GM19324 (cell line): Measurements from ENCODE around the gene MAPKAPK2.
A peak's percentile ranks its signal among the peaks of the same experiment; 100 is the strongest.
"Not testable (repeated sequence)": the region's sequence is repeated elsewhere in the genome, so short reads cannot be mapped to it uniquely, and the experiment has no call there.

Experiments used
- ATAC-seq: cut with Tn5 transposase; IDR thresholded peaks from one replicate; pipeline ENCODE4 v1.9.1; 2021; ENCODE audit warnings: mild to moderate bottlenecking, moderate library complexity; ENCODE audit not compliant: unreplicated experiment, low FRiP score

The MAPKAPK2 gene

DNA sequence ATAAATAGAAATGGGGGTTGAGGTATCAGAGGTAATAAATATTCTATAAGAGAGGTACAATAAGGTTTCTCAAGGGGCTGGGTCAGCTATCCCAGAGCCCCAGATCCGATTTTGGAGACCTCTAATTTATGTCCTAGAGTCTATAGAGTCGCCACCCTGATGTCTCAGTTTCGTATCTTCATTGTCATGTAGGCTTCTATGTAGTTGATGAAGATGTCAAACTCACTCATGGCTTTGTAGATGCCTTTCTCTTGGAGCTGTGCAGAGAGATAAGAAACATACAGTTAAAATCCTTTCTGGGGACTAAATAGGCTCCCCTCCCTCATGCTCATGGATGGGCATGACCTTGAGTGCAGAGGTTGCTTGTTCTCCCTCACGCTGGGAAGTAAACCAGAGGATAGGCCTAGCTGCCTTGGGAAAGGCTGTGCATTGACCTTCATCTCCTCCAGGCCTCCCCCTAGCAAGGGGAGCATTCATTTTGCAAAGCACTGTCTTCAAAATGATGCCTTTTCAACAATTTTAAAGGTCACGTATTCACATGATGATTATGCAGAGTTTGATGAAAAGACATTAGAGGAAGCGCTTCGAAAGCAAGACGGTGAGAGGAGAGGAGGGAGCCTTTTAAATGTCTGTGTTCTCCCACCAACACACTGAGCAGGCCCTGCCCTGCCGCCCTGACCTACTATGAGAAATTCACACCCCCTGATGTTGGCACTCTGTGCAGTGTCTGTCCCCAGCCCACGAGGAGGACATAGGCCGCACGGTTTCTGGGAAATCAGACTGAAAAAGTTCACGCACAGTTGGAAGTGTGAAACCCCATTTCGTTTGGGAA lies 84.0 kb downstream of the MAPKAPK2 start:
- ATAC-seq: peak; percentile 15

DNA sequence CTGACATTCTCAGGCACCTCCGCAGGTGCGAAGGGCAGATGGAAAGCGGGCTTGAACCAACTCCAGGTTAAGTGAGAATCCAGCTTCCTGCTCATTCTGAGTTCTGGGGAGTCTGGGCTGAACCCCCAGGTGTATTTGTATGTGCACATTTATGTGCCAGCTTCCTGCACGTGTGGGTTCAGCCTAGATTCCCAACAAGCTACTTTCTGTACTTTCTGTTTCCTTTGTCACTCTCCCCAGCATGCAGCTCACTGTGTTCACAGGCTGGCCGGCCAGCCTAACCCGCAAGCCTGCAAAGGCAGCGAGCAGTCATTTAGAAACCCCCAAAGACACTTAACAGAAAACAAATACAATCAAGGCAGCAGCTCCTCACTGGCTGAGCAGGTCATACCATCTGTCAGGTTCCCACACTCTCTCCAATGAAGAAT lies 84.6 kb downstream of the MAPKAPK2 start:
- ATAC-seq: peak; percentile 45

DNA sequence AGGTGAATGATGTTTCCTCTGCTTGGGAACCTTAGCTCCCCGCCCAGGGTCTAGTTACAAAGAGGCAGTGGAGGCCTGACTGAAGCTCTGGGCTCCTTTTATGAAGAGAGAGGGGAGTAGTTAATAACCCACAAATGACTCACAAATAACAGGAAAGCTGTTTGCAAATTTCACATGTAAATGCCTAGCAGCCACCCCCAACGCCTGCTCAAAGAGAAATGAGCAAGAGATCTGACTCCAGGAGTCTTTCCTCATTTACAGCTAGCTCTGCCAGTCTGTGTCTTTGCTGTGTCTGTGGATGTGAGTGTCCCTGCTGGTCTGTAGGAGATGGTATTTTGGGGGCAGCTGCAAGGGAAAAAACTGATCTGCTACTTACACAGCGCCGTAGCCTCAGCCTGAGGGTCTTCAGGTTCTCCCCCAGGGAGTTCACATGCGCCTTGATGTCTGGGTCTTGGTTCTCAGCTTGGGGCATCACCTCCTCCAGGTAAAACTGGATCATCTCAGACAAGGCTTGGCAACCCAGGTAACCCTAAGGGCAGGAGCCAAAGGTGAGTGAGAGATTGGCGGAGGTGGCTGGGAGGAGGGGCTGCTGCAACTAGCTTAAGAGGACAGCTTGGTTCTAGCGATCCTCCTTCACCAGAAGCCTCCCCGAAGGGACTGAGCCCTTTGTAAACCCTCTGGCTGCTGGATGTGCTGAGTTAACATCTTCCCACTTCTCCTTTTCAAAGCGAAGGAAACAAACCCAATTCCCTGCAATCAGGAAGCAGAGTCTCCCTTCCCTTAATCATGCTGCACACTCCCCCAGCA lies 86.0 kb downstream of the MAPKAPK2 start, which contains the start of gene IL19:
IL19 (plus strand) TSS at position 243 of the 807 bp plus-strand sequence. CDS start 65,890 bp downstream, outside the sequence.
- ATAC-seq: no peak

DNA sequence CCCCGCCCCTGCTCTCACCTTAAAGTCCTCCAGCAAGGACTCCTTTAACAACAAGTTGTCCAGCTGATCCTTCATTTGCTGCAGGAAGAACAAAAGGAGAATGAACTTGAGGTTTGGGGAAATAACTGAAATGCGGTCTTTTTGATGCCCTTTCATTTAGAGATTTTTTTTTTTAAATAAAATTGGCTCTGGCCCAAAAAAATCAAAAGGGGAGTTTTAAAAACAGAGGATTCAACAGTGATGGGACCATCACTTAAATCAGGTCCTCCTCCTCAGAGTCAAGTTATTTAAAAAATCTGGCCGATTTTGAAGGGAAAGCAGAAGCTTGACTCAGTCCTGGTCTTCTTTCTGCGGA lies 86.6 kb downstream of the MAPKAPK2 start:
- ATAC-seq: no peak

DNA sequence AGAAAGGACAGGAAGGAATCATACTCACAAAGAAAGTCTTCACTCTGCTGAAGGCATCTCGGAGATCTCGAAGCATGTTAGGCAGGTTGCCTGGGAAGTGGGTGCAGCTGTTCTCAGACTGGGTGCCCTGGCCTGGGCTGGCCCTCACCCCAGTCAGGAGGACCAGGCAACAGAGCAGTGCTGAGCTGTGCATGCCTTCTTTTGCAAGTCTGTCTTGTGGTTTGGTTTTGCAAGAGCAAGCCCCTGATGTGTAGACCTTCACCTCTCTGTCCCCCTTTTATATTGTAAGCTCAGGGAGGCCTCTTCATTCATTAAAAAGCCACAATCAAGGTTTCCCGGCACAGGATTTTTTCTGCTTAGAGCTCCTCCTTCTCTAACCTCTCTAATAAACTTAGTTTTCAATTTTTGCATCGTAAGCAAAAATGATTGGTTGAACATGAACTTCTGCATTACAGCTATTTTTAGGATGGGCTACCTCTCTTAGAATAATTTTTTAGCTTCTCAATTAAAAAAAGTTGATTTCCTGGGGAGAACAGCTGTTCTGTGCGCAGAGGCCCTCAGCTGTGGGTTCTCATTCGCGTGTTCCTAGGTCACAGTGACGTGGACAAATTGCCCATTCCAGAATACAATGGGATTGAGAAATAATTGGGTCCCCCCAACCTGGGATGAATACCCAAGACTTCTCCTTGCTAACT lies 87.7 kb downstream of the MAPKAPK2 start, which contains the start of gene IL10:
IL10 (minus strand) TSS at position 252 of the 695 bp plus-strand sequence; CDS start at position 193, 59 bp downstream.
- ATAC-seq: no peak

DNA sequence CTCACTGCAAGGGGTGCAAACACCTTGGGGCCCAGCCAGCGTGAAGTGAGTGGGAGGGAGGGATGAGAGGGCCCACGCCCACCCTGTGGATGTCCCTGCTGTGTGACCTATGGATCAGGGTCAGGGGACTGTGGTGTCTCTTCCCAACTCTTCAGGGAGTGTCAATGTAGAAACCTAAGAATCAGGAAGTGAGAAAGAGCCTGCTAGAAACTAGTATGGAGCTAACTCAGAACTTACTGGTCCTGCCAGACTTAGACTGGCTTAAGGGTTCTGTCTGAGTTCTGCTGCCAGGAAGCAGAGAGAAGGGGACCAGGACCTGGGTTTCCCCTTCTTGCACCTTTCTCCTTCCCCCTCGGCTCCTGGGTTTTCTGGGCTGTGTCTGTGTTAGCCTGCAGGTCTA lies 89.4 kb downstream of the MAPKAPK2 start:
- ATAC-seq: no peak

DNA sequence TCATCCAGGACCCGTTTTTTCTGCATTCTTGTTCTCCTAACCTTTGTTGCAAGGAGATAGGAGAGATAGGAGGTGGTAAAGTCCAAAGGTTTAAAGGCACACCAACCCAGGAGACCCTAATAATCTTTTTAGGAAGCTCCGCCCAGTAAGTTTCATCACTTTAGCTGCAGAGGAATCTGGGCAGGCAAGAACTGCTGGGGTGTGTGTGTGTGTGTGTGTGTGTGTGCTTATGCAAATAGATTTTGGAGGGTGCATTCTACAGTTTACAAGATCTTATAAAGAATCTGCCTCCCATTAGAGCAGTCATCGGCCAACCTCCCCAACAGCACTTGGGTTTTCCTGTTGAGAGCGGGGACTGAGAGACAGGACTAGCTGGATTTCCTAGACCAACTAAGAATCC lies 91.5 kb downstream of the MAPKAPK2 start:
- ATAC-seq: no peak

DNA sequence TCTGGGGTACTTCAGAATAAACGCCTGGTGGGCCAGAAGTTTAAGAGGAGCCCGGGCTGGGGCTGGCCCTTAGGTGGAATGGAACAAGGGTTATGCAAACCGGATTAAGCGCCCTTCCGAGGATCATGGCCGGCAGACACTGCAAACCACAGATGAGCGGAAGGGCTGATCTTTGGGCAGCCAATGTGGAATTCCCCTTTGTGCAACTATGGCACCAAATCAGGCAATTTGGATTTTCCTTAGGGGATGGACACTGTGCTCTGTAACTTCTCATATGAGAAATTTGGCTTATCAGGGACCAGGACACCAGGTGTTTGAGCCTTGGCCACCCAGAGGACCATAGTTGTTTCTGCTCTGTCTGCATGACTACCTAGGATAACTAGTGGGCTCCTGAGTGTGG lies 93.3 kb downstream of the MAPKAPK2 start:
- ATAC-seq: no peak

DNA sequence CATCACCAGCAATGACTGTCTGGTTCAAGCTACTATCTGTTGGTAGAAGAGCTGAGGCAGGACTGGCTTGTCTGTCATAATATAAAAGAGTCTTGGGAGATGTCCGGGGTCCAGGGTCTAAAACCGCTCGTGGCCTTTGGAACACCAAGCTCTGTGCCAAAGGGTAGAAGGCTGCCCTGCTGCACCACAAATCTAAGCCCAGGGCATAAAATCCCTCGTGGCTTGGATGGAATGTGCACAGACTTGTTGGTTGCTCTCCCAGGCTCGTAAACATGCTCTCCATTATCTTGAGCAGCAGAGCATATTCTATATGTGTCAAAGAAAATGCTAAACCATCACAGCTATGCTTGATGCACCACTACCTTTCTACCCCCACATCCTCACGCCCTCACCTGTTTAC lies 94.2 kb downstream of the MAPKAPK2 start:
- ATAC-seq: not testable (repeated sequence)

DNA sequence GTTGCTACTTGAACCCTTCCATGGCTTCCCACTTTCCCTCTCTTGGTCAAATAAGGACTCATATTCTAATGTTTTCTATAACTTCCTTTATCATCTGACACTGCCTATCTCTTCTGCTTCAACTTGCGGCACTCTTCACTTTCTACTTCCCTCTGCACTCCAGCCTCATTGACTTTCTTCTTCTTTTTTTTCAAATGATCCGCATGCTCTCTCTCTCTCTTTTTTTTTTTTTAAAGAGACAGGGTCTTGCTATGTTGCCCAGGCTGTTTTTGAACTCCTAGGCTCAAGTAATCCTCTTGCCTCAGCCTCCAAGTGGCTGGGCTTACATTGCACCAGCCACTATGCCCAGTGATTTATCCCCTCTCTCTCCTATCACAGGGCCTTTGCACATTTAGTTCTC lies 94.9 kb downstream of the MAPKAPK2 start:
- no peak for ATAC-seq

DNA sequence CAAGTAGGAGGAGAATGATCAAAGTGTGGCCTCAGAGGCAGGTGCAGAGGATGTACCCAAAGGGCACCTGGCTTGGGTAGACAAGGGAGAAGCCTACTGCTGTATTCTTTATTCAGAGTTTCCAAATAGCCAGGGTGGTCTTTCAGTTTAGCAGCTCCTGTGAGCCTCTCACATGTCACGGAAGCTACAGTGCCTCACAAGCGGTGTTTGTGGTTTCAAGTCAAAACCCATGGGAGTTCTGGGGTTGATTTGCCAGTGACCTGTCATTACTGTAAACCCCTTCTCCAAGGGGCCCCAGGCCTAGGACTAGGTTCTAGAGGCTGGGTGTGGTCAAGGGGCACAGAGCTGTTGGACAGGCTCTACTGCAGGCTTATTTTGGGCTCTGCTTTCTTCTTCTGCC lies 97.7 kb downstream of the MAPKAPK2 start:
- ATAC-seq: peak; percentile 54

DNA sequence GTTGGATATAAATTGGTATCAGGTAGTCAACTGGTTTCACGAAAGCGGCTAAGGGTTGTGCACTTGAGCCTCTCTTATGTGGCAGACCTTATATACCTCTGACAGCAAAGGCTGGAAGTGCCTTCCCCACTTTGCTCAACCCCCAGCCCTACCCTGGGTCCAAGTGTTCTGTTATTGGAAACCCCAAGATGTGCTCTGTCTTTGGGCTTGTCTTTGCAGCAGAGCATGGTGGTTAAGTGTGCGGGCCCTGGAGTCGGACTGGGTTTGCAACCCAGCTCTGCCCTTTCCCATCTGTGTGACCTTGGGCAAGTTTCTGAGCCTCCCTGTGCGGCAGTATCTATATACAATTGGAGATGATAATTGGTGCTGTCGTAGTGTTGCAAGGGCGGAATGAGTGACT lies 98.8 kb downstream of the MAPKAPK2 start:
- no peak for ATAC-seq
